HG03066 (cell line): ENCODE results near the gene NPFFR1.
A peak's percentile ranks its signal among the peaks of the same experiment; 100 is the strongest.

Source experiments
- ATAC-seq: cut with Tn5 transposase; IDR thresholded peaks from one replicate; pipeline ENCODE4 v1.9.1; 2021; ENCODE audit warnings: low read depth; ENCODE audit not compliant: unreplicated experiment

The NPFFR1 gene

GRCh38 chr10:70289739-70290138 is 5.9 kb upstream of the NPFFR1 start:
- no peak for ATAC-seq

DNA sequence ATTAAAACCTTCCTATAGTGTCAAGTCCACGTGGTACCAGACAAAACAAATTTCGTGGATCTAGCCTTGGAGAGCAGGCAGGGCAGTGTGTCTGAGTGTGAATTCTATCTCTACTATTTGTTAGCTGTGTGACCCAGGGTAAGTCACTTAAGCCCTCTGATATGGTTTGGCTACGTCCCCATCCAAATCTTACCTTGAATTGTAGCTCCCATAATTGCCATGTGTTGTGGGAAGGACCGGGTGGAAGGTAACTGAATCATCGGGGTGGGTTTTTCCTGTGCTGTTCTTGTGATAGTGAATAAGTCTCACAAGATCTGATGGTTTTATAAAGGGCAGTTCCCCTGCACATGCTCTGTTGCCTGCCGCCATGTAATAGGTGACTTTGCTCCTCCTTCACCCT is 2.8 kb upstream of the NPFFR1 start:
- no peak for ATAC-seq

DNA sequence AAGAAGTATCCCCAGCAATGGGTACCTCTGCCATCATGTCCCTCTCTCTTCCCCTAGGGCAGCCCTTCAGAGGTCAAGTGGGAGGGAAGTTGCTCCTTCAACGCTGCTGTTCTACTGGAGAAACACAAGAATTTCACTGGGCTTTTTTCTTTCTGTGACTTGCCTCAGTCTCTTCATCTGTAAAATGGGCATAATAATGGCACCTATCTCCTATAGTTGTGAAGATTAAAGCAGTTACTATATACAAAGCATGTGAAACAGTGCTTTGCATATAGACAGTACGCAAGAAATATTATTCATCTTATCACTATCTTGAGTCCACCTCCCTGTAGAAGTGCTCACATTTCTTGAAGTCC is 1.6 kb upstream of the NPFFR1 start:
- no peak for ATAC-seq

- no peak for ATAC-seq
These were observed 1.0 kb upstream of the NPFFR1 start for GRCh38 chr10:70284542-70285475.

GRCh38 chr10:70283071-70283444 is 746 bp downstream of the NPFFR1 start:
- no peak for ATAC-seq

GRCh38 chr10:70281609-70282008 is 2.2 kb downstream of the NPFFR1 start:
- no peak for ATAC-seq

- ATAC-seq = no peak
These were observed 3.7 kb downstream of the NPFFR1 start for GRCh38 chr10:70280099-70280498.

GRCh38 chr10:70277396-70278030 is 6.3 kb downstream of the NPFFR1 start:
- no peak for ATAC-seq

DNA sequence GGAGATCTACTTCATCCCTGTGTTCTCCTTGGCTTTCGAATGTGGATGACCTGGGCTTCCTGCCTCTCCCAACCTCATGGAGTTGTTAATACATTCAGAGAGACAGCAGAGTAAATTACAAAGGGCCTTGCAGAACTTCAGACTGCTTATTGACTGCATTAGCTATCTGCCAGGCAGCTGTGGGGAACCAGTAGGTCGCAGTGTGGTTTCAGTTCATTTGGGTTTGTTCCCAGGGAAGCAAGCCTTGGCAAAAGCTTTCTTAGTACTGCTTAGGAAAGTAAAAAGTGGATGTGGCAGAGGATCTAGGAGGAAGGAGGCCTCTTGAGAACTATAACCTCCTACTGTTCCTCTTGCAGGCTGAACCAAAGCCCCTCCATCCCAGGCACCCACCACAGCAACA is 9.2 kb downstream of the NPFFR1 start:
- no peak for ATAC-seq

GRCh38 chr10:70272925-70273316 is 10.9 kb downstream of the NPFFR1 start:
- ATAC-seq = peak; percentile 56

GRCh38 chr10:70271996-70272924 is 11.5 kb downstream of the NPFFR1 start:
- no peak for ATAC-seq

DNA sequence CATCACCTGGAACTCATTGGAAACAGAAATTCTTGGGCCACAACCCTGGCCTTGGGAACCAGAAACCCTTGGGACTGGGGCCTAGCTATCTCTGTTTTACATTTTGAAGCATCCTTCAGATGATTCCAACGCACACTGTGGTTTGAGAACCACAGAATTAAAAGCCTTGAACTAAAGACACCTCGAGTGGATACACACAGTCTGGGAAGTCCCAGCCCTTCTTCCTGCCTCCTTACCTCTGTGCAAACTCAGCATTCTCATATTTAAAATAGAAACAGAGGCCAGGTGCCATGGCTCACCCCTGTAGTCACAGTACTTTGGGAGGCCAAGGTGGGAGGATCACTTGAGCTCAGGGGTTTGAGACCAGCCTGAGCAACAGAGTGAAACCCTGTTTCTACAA is 12.9 kb downstream of the NPFFR1 start:
- no peak for ATAC-seq

DNA sequence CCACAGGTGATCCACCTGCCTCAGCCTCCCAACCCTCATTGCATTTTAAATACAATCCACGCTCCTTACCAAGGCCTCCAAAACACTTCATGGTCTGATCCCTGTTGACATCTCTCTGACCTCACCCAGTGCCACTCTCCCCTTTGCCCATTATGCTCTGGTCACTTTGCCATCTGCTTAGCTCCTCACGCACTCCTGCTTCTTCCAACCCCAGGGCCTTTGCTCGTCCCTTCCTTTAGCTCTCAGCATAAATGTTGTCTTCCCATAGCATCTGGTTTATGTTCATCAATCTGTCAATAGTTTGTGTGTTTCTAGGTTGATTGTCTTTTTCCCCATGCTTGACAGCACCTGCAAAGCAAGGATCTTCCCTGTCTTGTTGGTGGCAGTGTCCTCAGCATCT is 14.1 kb downstream of the NPFFR1 start:
- no peak for ATAC-seq

GRCh38 chr10:70268376-70268775 is 15.4 kb downstream of the NPFFR1 start:
- no peak for ATAC-seq

DNA sequence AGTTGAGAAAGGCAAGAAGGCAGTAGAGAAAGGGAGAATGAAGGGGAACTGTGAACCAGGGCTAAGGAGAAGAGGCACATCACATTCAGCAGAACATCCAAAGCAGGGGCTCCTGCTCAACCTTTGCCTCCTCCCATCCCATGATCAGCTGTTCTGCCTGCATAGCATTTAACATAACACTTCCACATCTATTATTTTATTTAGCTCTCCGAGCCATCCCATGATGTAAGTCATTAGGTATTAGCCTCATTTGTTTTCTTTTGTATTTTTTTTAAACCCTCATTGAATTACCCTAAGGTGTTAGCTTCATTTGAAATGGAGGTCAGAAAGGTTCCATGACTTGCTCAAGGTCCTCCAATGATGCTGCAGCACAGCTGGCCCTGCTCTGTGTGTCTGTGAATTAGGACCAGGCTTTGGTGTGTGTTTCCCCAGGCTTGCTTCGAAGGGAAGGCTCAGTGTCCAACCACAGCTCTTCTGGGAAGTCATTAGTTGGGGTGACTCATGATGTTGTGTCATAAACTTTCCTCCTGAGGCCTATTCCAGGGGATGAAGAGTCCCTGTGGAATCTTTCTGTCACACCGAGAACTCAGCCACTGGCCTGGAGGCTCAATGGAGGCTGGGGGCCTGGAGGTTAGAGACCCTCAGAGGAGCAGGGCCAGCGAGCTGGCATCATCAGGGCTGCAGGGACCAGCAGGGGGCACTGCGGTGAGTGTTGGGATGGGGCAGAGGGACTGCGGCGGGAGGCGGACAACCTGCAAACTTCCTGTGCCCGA is 16.5 kb downstream of the NPFFR1 start:
- ATAC-seq = no peak

- ATAC-seq = no peak
These were observed 17.1 kb downstream of the NPFFR1 start for GRCh38 chr10:70266701-70267100.

DNA sequence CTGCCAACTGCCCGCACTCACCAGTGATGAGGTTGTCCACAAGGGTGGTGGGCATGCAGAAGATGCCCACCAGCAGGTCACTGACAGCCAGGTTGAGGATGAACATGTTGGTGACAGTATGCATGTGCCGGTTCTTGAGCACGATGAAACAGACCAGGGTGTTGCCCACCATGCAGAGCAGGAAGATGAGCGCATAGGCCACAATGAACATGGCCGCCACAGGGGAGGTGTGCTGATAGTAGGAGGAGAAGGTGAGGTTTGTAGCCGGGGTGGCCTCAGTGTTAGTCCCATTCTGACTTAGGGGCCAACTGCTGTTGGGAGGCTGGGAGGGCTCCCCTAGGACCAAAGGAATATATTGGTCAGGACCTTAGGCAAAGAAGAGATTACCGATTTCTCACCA is 17.7 kb downstream of the NPFFR1 start:
- ATAC-seq = no peak

DNA sequence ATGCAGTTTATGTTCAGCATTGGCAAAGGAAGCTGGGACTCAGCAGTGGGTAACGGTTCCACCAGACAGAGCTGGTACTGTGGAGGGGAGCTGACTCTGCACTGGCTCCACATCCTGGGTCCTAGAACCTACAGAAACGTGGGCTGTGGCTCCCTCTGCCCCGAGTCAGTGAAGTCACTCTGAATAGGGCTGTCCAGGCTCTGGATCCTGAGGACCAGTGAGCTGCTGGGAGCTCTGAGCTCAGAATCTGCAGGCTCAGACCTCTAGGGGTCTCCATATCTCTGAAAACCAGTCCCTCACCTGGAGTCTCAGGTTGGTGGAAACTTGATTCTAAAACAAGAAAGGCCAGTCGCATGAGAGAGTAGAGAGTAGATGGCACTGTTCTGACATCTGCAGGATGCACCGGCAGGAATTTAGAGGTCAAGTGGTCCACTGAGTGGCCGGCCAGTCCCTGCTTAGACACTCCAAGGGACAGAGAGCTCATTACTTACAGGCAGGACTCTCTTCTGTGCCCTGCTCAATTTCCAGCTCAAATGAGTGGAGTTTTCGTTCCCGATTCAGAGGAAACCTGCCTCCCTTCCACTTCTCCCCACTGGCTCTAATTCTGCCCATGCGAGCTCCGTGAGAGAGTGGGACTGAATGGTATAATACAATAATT is 18.6 kb downstream of the NPFFR1 start:
- no peak for ATAC-seq

DNA sequence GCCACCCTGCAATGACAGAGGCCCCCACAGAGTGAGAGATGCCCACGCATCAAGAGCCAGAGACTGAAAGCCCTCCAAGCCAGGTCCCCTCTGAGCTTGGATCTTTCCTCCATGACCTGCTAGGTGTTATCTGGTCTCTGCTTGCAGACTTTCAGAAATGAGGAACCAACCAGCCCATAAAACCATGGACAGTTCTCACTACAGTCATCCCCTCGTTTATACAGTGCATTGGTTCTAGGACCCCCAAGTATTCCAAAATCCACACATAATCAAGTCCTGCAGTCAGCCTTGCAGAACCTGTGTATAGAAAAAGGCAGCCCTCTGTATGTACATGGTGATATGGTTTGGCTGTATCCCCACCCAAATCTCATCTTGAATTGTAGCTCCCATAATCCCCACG is 23.1 kb downstream of the NPFFR1 start:
- ATAC-seq = no peak

DNA sequence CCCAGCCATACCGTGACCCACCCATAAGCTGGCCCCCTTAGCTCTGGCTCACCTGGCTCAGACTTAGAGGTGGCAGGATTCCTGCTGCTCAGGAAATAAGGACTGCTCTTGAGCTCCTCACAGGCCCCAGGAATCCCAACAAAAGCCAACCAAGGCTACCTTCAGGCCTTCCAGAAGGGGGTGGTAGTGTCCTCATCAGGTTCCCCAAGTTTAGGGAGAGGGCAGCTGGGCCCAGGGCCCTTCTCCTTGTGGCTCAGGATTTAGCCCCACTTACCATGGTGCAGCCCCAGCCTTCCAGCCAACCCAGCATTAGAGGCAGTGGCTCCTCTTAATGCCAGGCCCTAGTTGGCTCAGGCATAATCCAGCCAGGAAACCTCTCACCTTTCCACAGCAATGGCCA is 23.5 kb downstream of the NPFFR1 start:
- no peak for ATAC-seq
